HG03342 (cell line): ENCODE results near the gene TBC1D22A.

Experiments
- ATAC-seq: cut with Tn5 transposase; IDR thresholded peaks from one replicate; pipeline ENCODE4 v1.9.1; 2021; ENCODE audit warnings: mild to moderate bottlenecking, moderate library complexity; ENCODE audit not compliant: unreplicated experiment

TBC1D22A gene

GRCh38 chr22:46752286-46752987 lies 10.0 kb upstream of the TBC1D22A start:
- ATAC-seq = no peak

GRCh38 chr22:46752988-46753310 lies 9.5 kb upstream of the TBC1D22A start:
- no peak for ATAC-seq

GRCh38 chr22:46753360-46753759 lies 9.1 kb upstream of the TBC1D22A start:
- ATAC-seq = no peak

- no peak for ATAC-seq
These were observed 8.7 kb upstream of the TBC1D22A start for GRCh38 chr22:46753761-46754109.

- no peak for ATAC-seq
These were observed 8.2 kb upstream of the TBC1D22A start for GRCh38 chr22:46754110-46754799.

DNA sequence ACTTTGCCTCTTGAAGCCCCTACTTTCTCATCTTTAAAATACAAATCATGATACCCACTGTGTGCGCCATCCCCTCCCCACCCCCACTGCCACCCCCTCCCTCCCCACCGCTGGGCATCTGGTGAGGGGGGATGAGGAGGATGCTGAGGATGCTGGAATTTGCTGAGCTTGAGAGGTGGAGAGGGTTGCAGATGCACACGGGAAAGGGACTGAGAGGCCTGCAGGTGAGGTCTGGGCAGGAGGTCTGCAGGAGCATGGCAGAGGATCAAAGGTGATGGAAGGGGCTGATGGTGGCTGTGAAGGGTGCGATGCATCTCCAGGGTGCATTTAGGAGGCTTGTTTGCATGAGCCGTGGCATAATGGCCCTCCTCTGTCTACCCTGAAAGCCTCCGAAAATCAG lies 7.6 kb upstream of the TBC1D22A start:
- ATAC-seq = no peak

- no peak for ATAC-seq
These were observed 6.9 kb upstream of the TBC1D22A start for GRCh38 chr22:46755525-46755924.

DNA sequence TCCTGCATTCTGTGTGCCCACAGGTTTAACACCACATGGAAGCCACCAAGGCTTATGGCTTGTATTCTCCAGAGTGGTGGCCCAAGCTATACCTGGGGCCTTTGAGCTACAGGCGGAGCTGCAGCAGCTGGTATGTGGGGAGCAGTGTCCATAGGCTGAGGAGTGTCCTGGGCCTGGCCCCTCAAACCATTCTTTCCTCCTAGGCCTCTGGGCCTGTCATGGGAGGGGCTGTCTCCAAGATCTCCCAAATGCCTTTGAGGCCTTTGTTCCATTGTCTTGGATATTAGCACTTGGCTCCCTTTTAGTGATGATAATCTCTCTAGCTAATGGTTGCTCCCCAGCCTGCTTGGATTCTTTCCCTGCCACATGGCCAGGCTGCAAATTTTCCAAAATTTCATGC lies 6.4 kb upstream of the TBC1D22A start:
- no peak for ATAC-seq

- ATAC-seq = no peak
These were observed 5.3 kb upstream of the TBC1D22A start for GRCh38 chr22:46757104-46757503.

- ATAC-seq = no peak
These were observed 4.3 kb upstream of the TBC1D22A start for GRCh38 chr22:46758121-46758520.

GRCh38 chr22:46758867-46759290 lies 3.6 kb upstream of the TBC1D22A start:
- no peak for ATAC-seq

GRCh38 chr22:46761017-46761416 lies 1.4 kb upstream of the TBC1D22A start:
- no peak for ATAC-seq

- no peak for ATAC-seq
These were observed 762 bp upstream of the TBC1D22A start for GRCh38 chr22:46761539-46762237.

DNA sequence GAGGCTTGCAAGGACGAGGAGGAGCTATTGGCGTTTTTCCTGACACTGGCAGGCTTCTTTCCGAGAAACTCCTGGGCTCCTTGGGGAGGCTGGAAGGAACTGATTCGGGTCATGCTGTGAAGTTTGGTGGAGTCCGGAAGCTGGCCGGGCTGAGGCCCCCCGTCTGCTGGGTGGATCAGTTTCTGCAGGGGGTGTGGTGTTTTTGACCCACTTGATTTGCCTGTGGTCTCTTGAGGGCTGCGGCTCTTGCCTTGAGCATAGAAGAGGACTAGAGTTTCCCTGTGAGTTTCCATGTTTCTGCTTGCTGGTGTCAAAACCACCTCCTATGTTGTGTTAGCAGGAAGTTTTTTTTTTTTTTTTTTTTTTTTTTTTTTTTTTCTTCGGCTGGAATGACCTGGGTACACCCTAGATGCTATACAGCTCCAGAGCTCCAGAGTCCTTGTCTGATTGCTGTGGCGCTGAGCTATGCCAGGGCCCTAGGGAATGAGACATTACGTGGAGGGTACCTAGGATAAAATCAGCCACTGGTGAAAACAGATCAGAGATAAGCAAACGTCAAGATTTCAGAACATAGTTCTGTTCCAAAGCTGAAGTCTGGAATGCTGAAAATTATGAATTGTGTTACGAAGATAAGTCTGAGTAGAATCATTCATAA lies 728 bp downstream of the TBC1D22A start:
- peak; percentile 46 for ATAC-seq

DNA sequence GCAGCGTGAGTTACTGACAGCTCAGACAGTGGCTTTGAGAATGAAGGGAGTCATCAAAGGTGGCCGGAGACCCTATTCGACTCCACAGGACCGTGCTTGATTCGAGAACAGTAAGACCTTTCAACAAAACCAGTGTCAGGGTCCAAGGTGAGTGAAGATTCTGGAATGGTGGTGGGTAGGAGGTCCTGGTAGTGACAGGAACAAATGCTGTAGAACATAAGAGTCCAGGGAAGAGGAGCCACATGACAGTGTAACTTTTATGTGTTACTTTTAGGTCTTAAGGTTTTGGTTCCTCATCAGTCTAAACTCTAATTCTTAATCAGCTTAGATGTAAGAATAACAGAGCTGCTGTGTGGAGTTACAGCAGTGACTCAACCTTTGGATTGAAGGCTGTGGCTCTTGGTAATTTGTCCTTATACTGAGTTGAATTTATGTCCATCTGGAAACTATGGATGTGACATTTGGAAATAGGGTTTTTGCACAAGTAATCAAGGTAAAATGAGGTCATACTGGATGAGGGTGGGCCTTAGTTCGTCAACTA lies 1.8 kb downstream of the TBC1D22A start:
- ATAC-seq = no peak

GRCh38 chr22:46764779-46765485 lies 2.5 kb downstream of the TBC1D22A start:
- ATAC-seq = no peak

DNA sequence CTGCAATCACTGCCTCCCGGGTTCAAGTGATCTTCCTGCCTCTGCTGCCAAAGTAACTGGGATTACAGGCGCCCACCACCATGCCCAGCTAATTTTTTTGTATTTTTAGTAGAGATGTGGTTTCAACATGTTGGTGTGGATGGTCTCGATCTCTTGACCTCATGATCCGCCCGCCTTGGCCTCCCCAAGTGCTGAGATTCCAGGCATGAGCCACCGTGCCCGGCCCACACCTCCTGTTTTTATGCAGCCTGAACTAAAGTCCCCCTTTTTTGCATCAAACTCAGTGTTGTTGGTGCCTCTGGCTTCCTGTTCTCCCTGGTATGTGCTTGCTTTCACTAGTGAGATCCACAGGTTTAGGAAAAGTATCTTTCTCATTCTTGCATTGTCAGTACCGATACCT lies 4.2 kb downstream of the TBC1D22A start:
- ATAC-seq = no peak

DNA sequence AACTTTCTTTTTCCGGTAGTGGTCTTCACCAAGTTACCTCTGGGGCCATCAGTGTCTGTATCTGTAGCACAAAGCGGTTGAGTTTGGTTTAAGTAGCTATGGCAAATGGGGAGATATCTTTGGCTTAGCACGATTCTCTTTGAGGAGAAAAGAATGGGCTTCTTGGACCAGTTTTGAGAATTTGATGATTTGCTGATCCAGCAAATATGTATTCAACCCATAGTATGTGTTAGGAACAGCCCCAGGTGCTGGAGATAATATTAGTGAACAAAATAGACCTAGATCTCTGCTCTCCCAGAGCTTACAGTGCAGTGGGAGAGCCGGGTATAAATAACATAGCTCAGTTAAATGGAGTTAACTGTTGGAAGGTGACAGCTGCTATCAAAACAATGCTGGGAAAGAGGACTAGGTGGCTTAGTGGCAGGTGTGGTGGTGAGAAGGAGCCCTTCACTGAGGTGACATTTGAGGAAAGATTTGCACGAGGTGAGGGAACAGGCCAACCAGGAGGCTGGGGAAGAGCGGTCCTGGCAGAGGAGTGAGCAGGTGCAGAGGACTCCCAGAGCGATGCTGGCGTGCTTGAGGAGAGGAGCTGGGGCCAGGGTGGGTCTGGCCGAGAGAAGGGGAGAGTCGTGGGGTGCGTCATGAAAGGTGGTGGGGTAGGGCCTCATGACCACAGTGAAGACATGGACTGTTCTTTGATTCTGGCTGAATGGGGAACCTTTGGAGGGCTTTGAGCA lies 5.0 kb downstream of the TBC1D22A start:
- no peak for ATAC-seq

- no peak for ATAC-seq
These were observed 6.8 kb downstream of the TBC1D22A start for GRCh38 chr22:46769191-46769675.

DNA sequence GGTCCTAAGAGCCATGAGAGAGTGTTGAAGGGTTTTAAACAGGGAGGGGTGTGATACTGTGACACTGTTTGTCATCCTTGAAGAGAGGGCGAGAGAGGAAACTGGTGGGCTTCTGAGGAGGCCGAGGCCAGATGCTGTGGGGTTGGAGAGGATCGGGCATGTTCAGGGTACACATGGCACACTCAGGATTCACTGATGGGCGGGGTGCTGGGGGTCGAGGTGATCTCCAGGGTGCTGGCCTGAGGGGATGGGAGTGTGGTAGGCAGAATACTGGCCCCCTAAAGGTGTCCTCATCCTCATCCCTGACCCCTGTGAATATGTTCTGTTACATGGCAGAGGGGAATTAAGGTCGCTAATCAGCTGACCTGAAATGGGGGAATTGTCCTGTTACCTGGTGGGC lies 7.3 kb downstream of the TBC1D22A start:
- ATAC-seq = no peak
